CD4-positive, CD25-positive, alpha-beta regulatory T cell (primary cell): Measurements from ENCODE around the gene KRT6C. TPM values are rescaled to one million over a fixed set of nuclear protein-coding genes. Genes with fewer than 3 reads are reported as not detected.

Source experiments
- ATAC-seq, 2 donors: fragments of 150-1000 bp; cut with Tn5 transposase; one replicate each; pipeline ENCODE4 v1.10.0; 2021; ENCODE audit warnings: low read depth in 2 of 2, moderate number of reproducible peaks in 2 of 2, moderate library complexity in 1 of 2
- DNase-seq, 3 donors: peaks; one replicate each; pipeline versions ENCODE4 v3.0.0 to v3.0.0-alpha.2; 2012 to 2022; ENCODE audit warnings: mixed read lengths in 1 of 3
- H3K27ac ChIP-seq: one replicate; pipeline ENCODE4 v1.7.0; 2013; ENCODE audit warnings: mild to moderate bottlenecking, low read length; ENCODE audit not compliant: insufficient read depth, poor library complexity, severe bottlenecking
- H3K27me3 ChIP-seq: one replicate; pipeline ENCODE4 v1.7.0; 2013; ENCODE audit warnings: low read length; ENCODE audit not compliant: control insufficient read depth, insufficient read depth
- H3K36me3 ChIP-seq: one replicate; pipeline ENCODE4 v1.7.0; 2013; ENCODE audit warnings: mild to moderate bottlenecking, low read length, moderate library complexity; ENCODE audit not compliant: control insufficient read depth, insufficient read depth
- H3K4me1 ChIP-seq: 2 replicates; pipeline ENCODE4 v1.7.0; 2013; ENCODE audit warnings: mild to moderate bottlenecking, low read length; ENCODE audit not compliant: insufficient read depth, control insufficient read depth, poor library complexity, severe bottlenecking
- H3K4me3 ChIP-seq: one replicate; pipeline ENCODE4 v1.7.0; 2013; ENCODE audit warnings: low read depth, mild to moderate bottlenecking, low read length, moderate library complexity
- H3K9me3 ChIP-seq, 2 experiments: 1 replicate in 1 of 2; 2 replicates in 1 of 2; pipeline ENCODE4 v1.7.0; 2013; ENCODE audit warnings: low read length in 2 of 2, mild to moderate bottlenecking in 1 of 2, moderate library complexity in 1 of 2; ENCODE audit not compliant: control insufficient read depth in 2 of 2
- H3K27ac Mint-ChIP-seq, 3 donors: one replicate each; pipeline ENCODE4 v1.8.0; 2020 to 2022; ENCODE audit warnings: mild to moderate bottlenecking in 3 of 3, mixed read lengths in 3 of 3, moderate library complexity in 2 of 3
- H3K27me3 Mint-ChIP-seq: one replicate; pipeline ENCODE4 v1.8.0; 2022; ENCODE audit warnings: mild to moderate bottlenecking, mixed read lengths
- H3K36me3 Mint-ChIP-seq: one replicate; pipeline ENCODE4 v1.8.0; 2020; ENCODE audit warnings: mixed read lengths
- H3K4me1 Mint-ChIP-seq, 4 donors: one replicate each; pipeline ENCODE4 v1.8.0; 2020 to 2022; ENCODE audit warnings: mixed read lengths in 4 of 4, mild to moderate bottlenecking in 1 of 4
- H3K4me3 Mint-ChIP-seq, 4 donors: one replicate each; pipeline ENCODE4 v1.8.0; 2020 to 2022; ENCODE audit warnings: mild to moderate bottlenecking in 4 of 4, mixed read lengths in 4 of 4, moderate library complexity in 3 of 4
- H3K9me3 Mint-ChIP-seq, 7 donors: one replicate each; pipeline ENCODE4 v1.8.0; 2020 to 2022; ENCODE audit warnings: mixed read lengths in 7 of 7, mild to moderate bottlenecking in 3 of 7, moderate library complexity in 2 of 7
- polyA plus RNA-seq, 4 donors: library from polyadenylated mRNA; unstranded; fragments of 300-500 nt; fragmentation: Illumina TruSeq; gene quantifications; one replicate each; pipeline ENCODE4 v1.2.3, GENCODE V29; 2021
- total RNA-seq: library from RNA; stranded (reverse); gene quantifications from one replicate; pipeline ENCODE4 v1.2.3, GENCODE V29; 2022

The KRT6C gene
- total RNA-seq = not detected
- polyA plus RNA-seq = not detected

DNA sequence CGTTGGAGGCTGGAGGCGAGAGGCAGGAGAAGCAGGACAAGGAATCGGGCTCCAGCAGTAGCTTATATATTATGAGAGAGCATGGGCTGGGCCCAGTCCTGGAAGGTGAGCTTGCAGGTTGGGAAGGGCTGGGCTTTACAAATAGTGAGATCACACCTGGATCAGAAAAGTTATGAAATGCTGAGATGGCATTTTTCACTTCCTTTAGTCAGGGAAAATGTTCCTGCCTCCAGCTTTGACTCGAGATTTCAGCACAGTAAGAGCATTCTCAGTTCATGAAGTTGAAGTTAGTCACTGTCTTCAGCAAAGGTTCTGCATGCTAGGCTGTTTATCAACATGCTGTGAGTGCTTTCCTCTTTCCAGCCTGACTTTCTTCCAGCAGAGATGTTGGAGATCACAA is at the start of gene KRT6C:
KRT6C (minus strand) TSS at position 38 of the 400 bp plus-strand sequence. CDS start 68 bp downstream, outside the sequence.
- no peak within 1 kb of the TSS for H3K27ac ChIP-seq
- H3K36me3 ChIP-seq = no peaks in the 10 kb centered on the region
- no peaks in the 10 kb centered on the region for H3K36me3 Mint-ChIP-seq
- no peak within 1 kb of the TSS for H3K4me3 ChIP-seq
- no peaks in the 10 kb centered on the region for H3K9me3 ChIP-seq
- H3K4me1 ChIP-seq = no peaks in the 10 kb centered on the region
- H3K4me1 Mint-ChIP-seq = no peaks in the 10 kb centered on the region
- H3K4me3 Mint-ChIP-seq = no peak within 1 kb of the TSS
- H3K9me3 Mint-ChIP-seq = peaks cover 0 to 4% (median 0%) of the 10 kb centered on the region in 7 donors
- ATAC-seq (no peak), DNase-seq (no peak)
- H3K27me3 ChIP-seq = no peaks in the 10 kb centered on the region
- H3K27me3 Mint-ChIP-seq = peaks cover 14% of the 10 kb centered on the region
- H3K27ac Mint-ChIP-seq = no peak within 1 kb of the TSS

DNA sequence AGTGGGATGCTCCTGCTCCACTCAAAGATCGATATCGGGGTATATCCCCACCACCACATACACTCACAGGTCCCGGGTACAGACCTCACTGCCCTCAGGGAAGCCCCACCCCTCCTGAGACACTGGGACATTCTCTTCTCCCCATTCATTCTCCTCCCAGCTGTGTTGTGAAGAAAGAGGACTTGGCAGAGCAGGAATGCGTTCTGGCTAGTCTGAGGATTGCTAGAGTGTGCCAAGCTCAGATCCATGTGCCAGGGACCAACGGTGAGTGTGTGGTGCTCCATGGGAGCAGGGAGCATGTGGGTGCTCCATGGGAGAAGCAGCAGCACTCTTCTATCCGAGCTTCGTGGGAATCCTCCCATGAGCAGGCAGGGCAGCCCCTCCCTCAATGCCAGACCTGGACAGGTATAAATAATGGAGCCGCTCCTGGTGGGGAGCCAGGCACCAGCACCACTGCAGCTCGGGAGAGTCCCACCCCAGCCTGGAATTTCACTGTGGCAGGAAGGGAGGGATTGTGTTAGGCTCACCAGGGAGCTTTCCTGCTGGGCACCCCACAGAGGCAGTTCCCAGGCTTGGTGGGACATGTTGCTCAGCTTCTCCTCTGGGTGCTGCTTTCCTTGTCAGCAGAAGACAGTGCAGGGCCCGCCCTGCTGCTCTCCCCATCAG is 48.9 kb upstream of the KRT6C start:
- Histone ChIP-seq H3K36me3 (no peaks in the 10 kb centered on the region), H3K9me3 (no peaks in the 10 kb centered on the region), H3K4me1 (no peaks in the 10 kb centered on the region), H3K27ac (no peak overlapping the region), H3K4me3 (no peak overlapping the region), H3K27me3 (no peaks in the 10 kb centered on the region)
- H3K9me3 Mint-ChIP-seq = no peaks in the 10 kb centered on the region
- no peak overlapping the region for H3K4me3 Mint-ChIP-seq
- no peaks in the 10 kb centered on the region for H3K27me3 Mint-ChIP-seq
- H3K4me1 Mint-ChIP-seq = no peaks in the 10 kb centered on the region
- DNase-seq (no peak), ATAC-seq (no peak)
- H3K36me3 Mint-ChIP-seq = no peaks in the 10 kb centered on the region
- no peak overlapping the region for H3K27ac Mint-ChIP-seq

- H3K36me3 Mint-ChIP-seq = no peaks in the 10 kb centered on the region
- ATAC-seq (no peak), DNase-seq (no peak)
- Histone ChIP-seq H3K4me3 (no peak overlapping the region), H3K4me1 (no peaks in the 10 kb centered on the region), H3K36me3 (no peaks in the 10 kb centered on the region), H3K9me3 (no peaks in the 10 kb centered on the region), H3K27me3 (no peaks in the 10 kb centered on the region), H3K27ac (no peak overlapping the region)
- no peaks in the 10 kb centered on the region for H3K27me3 Mint-ChIP-seq
- no peak overlapping the region for H3K4me3 Mint-ChIP-seq
- no peak overlapping the region for H3K27ac Mint-ChIP-seq
- H3K9me3 Mint-ChIP-seq = no peaks in the 10 kb centered on the region
- no peaks in the 10 kb centered on the region for H3K4me1 Mint-ChIP-seq
These were observed 48.1 kb upstream of the KRT6C start for GRCh38 chr12:52521568-52522266.

DNA sequence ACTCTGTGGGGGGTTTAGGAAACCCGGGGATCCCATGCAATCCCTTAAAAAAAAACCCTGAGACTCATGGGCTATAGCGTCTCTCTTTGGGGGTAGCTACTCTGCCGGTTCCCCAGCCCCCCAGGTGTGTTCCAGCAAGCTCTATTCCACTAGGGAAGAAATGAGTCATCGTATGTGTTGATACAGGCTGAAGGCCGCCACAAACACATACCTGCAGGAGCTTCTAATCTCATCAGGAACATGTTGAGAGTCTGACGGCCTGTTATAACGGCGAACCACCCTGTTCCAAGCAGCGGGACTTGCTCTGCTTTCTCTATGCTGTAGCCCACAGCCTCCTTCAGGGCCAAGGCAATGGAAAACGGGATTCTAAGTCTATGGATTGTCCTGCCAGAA is 47.6 kb upstream of the KRT6C start:
- Histone ChIP-seq H3K9me3 (no peaks in the 10 kb centered on the region), H3K27me3 (no peaks in the 10 kb centered on the region), H3K4me3 (no peak overlapping the region), H3K36me3 (no peaks in the 10 kb centered on the region), H3K4me1 (no peaks in the 10 kb centered on the region), H3K27ac (no peak overlapping the region)
- Mint-ChIP-seq H3K27me3 (no peaks in the 10 kb centered on the region), H3K27ac (no peak overlapping the region), H3K4me3 (peak overlapping the region in 1 of 4 donors; percentile 62), H3K9me3 (no peaks in the 10 kb centered on the region), H3K4me1 (no peaks in the 10 kb centered on the region), H3K36me3 (no peaks in the 10 kb centered on the region)
- DNase-seq = no peak
- no peak for ATAC-seq

GRCh38 chr12:52519826-52520662 is 46.4 kb upstream of the KRT6C start, which contains the start of gene KRT5:
KRT5 (minus strand) TSS chr12:52520394; CDS start chr12:52520296, 98 bp downstream.
- no peaks in the 10 kb centered on the region for H3K36me3 Mint-ChIP-seq

DNA sequence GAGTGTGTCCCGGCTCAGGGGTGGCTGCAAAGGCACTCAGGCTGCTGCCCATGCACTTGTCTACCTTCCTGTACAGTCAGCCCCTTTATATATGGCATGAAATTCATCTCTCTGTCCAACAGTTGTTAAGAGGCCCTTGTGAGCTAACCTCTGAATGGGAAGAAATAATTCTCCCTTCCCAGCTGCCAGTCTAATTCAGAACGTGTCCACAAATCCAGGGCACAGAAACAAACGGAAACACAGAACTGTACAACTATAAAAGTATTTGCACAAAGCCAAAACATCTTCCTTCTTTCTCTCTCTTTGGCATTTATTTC is 45.7 kb upstream of the KRT6C start:
- Mint-ChIP-seq H3K36me3 (no peaks in the 10 kb centered on the region), H3K4me1 (no peaks in the 10 kb centered on the region), H3K27me3 (no peaks in the 10 kb centered on the region), H3K4me3 (no peak overlapping the region), H3K9me3 (no peaks in the 10 kb centered on the region), H3K27ac (no peak overlapping the region)
- Histone ChIP-seq H3K36me3 (no peaks in the 10 kb centered on the region), H3K27me3 (no peaks in the 10 kb centered on the region), H3K9me3 (no peaks in the 10 kb centered on the region), H3K27ac (no peak overlapping the region), H3K4me1 (no peaks in the 10 kb centered on the region), H3K4me3 (no peak overlapping the region)
- DNase-seq = no peak
- no peak for ATAC-seq

More at GRCh38 chr12:52519826-52520662, 46.4 kb upstream of the KRT6C start, which contains the start of gene KRT5:
- H3K9me3 ChIP-seq = no peaks in the 10 kb centered on the region
- no peaks in the 10 kb centered on the region for H3K4me1 Mint-ChIP-seq
- H3K4me3 ChIP-seq = no peak within 1 kb of the TSS
- H3K36me3 ChIP-seq = no peaks in the 10 kb centered on the region
- H3K27me3 ChIP-seq = no peaks in the 10 kb centered on the region
- no peak within 1 kb of the TSS for H3K27ac Mint-ChIP-seq
- H3K27me3 Mint-ChIP-seq = no peaks in the 10 kb centered on the region
- no peak for DNase-seq
- no peaks in the 10 kb centered on the region for H3K9me3 Mint-ChIP-seq
- H3K4me3 Mint-ChIP-seq = peak within 1 kb of the TSS in 1 of 4 donors; percentile 62
- no peaks in the 10 kb centered on the region for H3K4me1 ChIP-seq
- no peak for ATAC-seq
- no peak within 1 kb of the TSS for H3K27ac ChIP-seq

DNA sequence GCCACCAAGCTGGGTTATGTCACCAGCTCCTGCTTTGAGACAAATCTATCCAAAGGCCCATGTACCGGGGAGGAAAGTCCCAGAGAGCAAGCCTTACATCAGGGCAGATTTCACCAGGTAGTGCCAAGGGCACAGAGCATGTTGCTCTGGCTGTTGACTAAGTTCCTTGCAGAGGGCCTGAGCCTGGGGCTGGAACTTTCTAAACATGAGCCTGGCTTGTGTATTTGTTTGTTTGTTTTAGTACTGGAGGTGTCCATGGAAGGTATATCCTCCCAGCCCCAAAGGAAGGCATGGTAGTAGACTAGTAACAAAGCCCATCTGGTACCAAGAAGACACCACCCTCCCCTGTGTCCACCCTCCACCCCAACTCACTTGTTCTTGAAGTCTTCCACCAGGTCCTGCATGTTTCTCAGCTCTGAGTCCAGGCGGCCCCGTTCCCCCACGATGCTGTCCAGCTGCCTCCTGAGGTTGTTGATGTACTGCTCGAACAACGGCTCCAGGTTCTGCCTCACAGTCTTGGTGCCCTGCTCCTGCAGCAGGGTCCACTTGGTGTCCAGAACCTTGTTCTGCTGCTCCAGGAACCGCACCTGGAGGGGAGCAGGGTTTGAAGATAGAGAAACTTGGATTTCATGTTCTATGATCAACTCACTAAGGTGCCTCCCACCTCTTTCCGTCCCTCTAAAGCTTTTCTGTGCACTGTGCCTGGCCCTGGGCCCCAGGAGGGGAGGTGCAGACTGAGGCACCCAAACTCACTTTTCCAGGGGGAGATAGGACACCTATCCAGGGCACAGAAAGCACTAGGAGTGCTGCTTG is 45.2 kb upstream of the KRT6C start:
- H3K27me3 Mint-ChIP-seq = no peaks in the 10 kb centered on the region
- H3K4me3 Mint-ChIP-seq = no peak overlapping the region
- H3K4me1 Mint-ChIP-seq = no peaks in the 10 kb centered on the region
- Histone ChIP-seq H3K27ac (no peak overlapping the region), H3K4me1 (no peaks in the 10 kb centered on the region), H3K36me3 (no peaks in the 10 kb centered on the region), H3K9me3 (no peaks in the 10 kb centered on the region), H3K4me3 (no peak overlapping the region), H3K27me3 (no peaks in the 10 kb centered on the region)
- DNase-seq (no peak), ATAC-seq (no peak)
- no peaks in the 10 kb centered on the region for H3K36me3 Mint-ChIP-seq
- H3K27ac Mint-ChIP-seq = no peak overlapping the region
- no peaks in the 10 kb centered on the region for H3K9me3 Mint-ChIP-seq
